Skeletal muscle satellite cell (primary cell): Measurements from ENCODE around the gene SKAP2.
A peak's percentile ranks its signal among the peaks of the same experiment; 100 is the strongest.

Source experiments
- H3K27me3 ChIP-seq: 2 replicates; pipeline ENCODE4 v1.7.0; 2013; ENCODE audit warnings: low read length; ENCODE audit not compliant: control insufficient read depth, insufficient read depth
- H3K36me3 ChIP-seq: 2 replicates; pipeline ENCODE4 v1.7.0; 2013; ENCODE audit warnings: mild to moderate bottlenecking, control low read depth, low read length; ENCODE audit not compliant: insufficient read depth
- H3K4me1 ChIP-seq: 2 replicates; pipeline ENCODE4 v1.7.0; 2013; ENCODE audit warnings: low read length; ENCODE audit not compliant: control insufficient read depth, insufficient read depth
- H3K4me2 ChIP-seq: 2 replicates; pipeline ENCODE4 v1.7.0; 2013; ENCODE audit warnings: mild to moderate bottlenecking, low read length
- H3K4me3 ChIP-seq: 2 replicates; pipeline ENCODE4 v1.7.0; 2013; ENCODE audit warnings: low read length
- H3K9ac ChIP-seq: 2 replicates; pipeline ENCODE4 v1.7.0; 2013; ENCODE audit warnings: mild to moderate bottlenecking, low read depth, low read length, moderate library complexity
- H3K9me3 ChIP-seq: replicated peaks from 2 replicates; pipeline ENCODE4 v1.7.0; 2013; ENCODE audit warnings: mild to moderate bottlenecking, control low read depth, low read length

Gene SKAP2

DNA sequence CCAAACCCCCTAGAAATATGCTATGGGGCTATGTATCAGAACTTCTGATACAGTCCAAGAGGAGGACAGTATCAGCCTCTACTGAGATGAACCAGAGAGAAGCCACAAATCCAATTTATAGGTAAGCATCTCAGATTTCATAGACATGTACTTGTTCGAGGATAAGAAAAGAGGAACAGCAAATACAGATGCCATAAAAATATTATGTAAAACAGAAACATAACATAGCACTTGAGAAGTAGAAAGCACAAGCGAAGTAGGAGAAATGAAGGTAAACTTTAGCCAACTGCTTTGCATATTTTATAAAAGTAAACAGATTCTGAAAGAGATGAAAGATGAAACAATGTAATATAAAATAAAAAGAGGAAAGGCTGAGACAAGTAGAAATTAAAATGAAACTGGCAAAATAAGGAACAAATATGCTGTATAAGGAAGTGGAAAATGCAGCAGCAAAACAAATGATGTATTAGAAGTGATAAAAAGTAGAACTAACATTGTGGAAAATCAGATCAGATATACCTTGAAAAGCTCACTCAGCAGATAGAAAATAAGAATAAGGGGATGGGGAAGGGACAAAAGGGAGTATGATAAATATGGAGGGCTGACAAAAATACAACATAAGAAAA, 135.1 kb downstream of the SKAP2 start:
- no peak overlapping the region for H3K4me3 ChIP-seq
- no peaks in the 10 kb centered on the region for H3K4me1 ChIP-seq
- H3K27me3 ChIP-seq, result no peaks in the 10 kb centered on the region
- H3K9me3 ChIP-seq, result no peaks in the 10 kb centered on the region
- H3K4me2 ChIP-seq, result no peak overlapping the region
- H3K36me3 ChIP-seq, result no peaks in the 10 kb centered on the region
- no peak overlapping the region for H3K9ac ChIP-seq

DNA sequence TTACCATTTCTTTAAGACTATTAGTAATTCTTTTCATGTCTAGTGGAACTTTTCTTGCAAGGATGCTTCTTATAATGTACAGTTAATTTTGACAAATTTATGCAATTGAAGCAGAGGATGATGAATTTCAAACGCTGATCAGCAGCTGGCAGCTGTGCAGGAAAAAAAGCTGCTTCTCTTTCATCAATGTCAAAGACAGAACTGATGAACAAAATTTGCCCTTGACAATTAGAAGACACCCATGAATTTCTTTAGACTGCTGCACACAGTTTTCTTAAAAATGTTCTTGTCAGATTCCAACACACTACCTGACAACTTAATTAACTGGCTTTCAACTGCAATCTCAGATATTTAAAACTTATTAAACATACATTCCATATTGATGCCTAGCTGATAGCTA, 138.3 kb downstream of the SKAP2 start:
- no peaks in the 10 kb centered on the region for H3K36me3 ChIP-seq
- no peaks in the 10 kb centered on the region for H3K4me1 ChIP-seq
- no peak overlapping the region for H3K4me2 ChIP-seq
- H3K27me3 ChIP-seq, result no peaks in the 10 kb centered on the region
- H3K9ac ChIP-seq, result no peak overlapping the region
- no peaks in the 10 kb centered on the region for H3K9me3 ChIP-seq
- no peak overlapping the region for H3K4me3 ChIP-seq

DNA sequence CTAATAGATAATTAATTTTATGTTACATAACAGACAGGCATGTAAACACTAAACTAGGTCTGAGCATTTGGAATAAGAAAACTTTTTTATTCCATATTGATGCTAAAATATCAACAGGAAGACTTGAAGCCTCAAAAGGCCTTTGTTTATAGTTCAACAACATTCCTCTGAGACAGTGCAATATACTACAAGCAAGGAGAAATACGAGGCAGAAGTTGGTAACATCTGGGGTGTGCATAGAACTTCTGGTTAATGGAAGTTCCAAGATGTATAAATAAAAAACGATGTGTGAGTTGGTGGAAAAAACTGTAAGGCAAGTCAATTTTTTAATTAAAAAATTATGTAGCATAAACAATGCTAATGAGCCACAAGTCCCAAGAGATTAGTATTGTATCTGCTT, 139.6 kb downstream of the SKAP2 start:
- H3K9ac ChIP-seq, result no peak overlapping the region
- no peaks in the 10 kb centered on the region for H3K4me1 ChIP-seq
- H3K9me3 ChIP-seq, result no peaks in the 10 kb centered on the region
- H3K4me2 ChIP-seq, result no peak overlapping the region
- no peak overlapping the region for H3K4me3 ChIP-seq
- no peaks in the 10 kb centered on the region for H3K27me3 ChIP-seq
- no peaks in the 10 kb centered on the region for H3K36me3 ChIP-seq

DNA sequence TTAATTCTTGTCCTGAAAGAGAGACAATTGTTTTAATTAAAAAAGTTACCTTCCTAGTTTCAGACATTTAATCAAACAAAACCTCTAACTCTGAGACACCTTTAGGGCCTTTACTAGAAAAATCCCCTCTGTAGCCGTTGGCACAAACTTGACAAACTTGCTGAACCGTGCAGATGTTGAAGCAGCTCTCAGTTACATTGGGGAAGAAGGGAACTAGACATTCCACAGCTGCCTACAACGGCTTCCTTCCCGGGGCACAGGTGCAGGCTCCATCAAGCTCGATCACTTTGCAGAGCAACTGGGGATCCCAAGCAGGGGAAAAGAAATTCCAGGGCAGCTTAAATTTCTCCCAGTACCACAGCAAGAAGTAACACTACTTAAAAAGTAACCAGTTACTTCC, 141.3 kb downstream of the SKAP2 start:
- H3K9me3 ChIP-seq, result no peaks in the 10 kb centered on the region
- H3K4me1 ChIP-seq, result no peaks in the 10 kb centered on the region
- H3K36me3 ChIP-seq, result no peaks in the 10 kb centered on the region
- H3K4me3 ChIP-seq, result no peak overlapping the region
- no peak overlapping the region for H3K4me2 ChIP-seq
- H3K27me3 ChIP-seq, result no peaks in the 10 kb centered on the region
- H3K9ac ChIP-seq, result no peak overlapping the region

DNA sequence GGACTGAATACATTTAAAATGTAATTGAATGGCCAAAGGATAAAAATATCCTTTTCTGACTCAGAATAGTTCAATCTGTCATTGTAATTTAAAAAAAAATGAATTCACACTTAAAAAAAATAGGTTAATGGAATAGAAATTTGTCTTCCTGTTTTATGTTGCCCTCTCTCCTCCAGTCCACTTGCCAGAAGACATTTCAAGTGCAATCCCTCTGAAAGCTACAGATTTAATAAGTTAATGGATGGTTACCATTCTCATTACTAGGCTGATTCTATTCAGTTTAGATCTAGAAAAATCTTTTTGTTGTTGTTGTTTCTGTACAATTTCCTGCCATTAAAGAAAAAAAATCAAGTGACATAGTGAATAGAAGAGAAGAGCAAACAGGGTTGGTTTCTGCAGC, 142.9 kb downstream of the SKAP2 start:
- Histone ChIP-seq H3K27me3 (no peaks in the 10 kb centered on the region), H3K4me3 (no peak overlapping the region), H3K36me3 (no peaks in the 10 kb centered on the region), H3K4me1 (no peaks in the 10 kb centered on the region), H3K9ac (no peak overlapping the region), H3K9me3 (no peaks in the 10 kb centered on the region), H3K4me2 (no peak overlapping the region)

DNA sequence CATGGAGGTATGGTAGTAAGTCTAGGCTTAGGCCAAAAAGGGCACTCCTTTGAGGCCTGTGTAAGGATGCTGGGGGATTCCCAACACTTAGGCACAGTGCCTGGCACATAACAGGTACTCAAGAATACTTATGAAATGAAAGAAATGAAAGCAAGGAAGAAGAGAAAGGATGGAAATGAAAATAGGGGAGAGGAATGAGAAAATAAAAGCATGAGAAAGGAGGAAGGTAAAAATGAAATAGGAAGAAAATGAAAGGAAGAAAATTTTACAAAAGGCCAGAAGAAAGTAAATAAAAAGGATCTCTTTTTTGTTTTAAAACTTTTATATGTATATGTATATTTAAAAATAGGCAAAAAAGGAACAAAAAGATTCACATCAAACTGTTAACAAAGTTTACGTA, 146.3 kb downstream of the SKAP2 start:
- no peaks in the 10 kb centered on the region for H3K4me1 ChIP-seq
- no peak overlapping the region for H3K4me3 ChIP-seq
- H3K27me3 ChIP-seq, result no peaks in the 10 kb centered on the region
- no peaks in the 10 kb centered on the region for H3K36me3 ChIP-seq
- H3K4me2 ChIP-seq, result no peak overlapping the region
- H3K9me3 ChIP-seq, result no peaks in the 10 kb centered on the region
- no peak overlapping the region for H3K9ac ChIP-seq

DNA sequence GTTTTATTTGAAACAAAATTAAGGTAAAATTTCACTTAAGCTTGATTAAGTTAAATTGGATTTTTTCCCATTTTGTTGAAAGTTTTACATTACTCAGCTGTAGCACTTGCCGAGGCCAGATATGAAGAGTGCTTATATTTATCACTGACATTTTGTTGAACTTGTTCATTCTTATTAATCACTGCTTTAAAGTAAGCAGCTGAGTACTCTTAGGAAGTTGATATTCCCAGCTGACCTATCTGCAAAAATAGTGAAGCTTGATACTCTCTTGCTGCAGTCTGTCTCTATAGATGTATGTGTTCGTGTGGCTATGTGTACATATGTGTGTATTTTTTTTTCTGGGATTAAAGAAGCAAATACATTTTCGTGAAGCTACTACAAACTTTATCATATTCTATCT, 150.0 kb downstream of the SKAP2 start:
- Histone ChIP-seq H3K4me1 (no peaks in the 10 kb centered on the region), H3K9me3 (no peaks in the 10 kb centered on the region), H3K36me3 (no peaks in the 10 kb centered on the region), H3K9ac (no peak overlapping the region), H3K4me3 (no peak overlapping the region), H3K27me3 (no peaks in the 10 kb centered on the region), H3K4me2 (no peak overlapping the region)

DNA sequence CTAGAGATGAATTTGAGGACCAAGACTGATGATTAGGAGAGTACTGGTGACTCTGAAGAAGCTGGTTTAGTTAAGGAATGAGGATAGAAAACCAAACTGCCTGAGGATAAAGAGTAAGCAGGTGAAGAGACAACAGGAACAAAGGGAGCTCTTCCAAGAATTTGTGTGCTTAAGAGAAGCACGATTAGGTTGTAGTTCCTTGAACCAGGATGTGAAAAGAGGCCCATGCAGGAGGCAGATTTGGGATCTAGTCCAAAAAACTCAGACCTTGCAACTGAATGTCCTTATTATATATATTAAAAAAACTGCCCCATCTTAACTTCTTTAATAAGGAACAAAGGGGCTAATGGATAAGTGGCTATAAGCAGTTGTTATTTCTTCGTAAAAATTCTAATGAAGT, 150.4 kb downstream of the SKAP2 start:
- Histone ChIP-seq H3K36me3 (no peaks in the 10 kb centered on the region), H3K4me3 (no peak overlapping the region), H3K4me2 (no peak overlapping the region), H3K27me3 (no peaks in the 10 kb centered on the region), H3K9me3 (no peaks in the 10 kb centered on the region), H3K4me1 (no peaks in the 10 kb centered on the region), H3K9ac (no peak overlapping the region)

DNA sequence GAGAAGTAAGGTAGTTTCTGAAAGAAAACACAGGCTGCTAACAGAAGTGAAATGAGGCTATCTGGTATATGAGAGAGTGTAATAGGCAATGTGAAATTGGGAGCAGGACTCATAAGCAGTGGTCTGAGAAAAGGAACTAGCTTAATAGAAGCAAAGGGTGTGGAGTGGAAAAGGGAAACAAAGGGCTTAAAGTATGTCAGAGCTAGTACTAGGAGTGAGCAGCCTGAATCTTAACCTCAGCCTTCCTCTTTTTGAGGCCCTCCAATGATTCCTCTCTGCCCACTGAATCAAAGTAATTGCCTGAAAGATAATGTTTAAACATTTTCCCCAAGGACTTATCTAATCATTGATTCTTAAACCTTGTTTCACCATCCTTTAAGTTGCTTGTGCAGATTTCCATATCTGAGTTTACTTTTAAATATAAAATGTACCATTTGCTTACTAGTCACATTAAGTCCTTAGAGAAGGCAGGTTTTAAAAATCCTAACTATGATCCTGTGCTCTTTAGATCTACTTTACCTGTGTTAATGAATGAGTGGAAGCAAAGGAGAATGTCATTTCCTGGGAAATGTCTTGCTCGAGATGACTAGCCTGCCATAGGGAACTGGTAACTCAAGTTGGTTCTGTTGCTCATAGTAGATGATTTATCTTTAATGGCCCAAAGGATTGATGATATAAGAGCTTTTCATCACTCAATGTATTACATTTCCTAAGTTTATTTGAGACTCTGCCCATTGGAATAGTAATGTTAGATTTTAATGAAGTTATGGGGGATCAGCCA, 155.0 kb downstream of the SKAP2 start:
- Histone ChIP-seq H3K36me3 (no peaks in the 10 kb centered on the region), H3K4me2 (no peak overlapping the region), H3K9ac (no peak overlapping the region), H3K4me1 (peaks cover 21% of the 10 kb centered on the region), H3K4me3 (no peak overlapping the region), H3K9me3 (no peaks in the 10 kb centered on the region), H3K27me3 (no peaks in the 10 kb centered on the region)

DNA sequence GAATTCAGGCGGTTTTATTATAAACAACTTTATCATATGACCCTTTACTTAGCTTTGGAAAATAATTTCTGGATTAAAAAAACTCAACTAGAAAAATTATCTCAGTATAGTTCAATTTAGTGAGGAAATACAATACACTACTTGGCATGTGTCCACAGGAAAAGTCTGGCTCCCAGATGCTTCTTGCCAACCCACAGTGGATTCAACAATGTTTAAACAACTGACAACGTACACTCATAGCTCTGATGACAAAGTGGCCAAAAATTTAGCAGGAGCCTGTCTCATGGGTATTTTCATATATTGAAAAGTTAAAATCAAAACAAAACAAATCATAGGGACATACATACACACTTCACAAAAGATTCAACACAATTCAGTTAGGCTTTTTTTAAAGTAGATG, 158.8 kb downstream of the SKAP2 start:
- peak overlapping the region; percentile 69 for H3K4me2 ChIP-seq
- H3K9me3 ChIP-seq, result no peaks in the 10 kb centered on the region
- peak overlapping the region; percentile 22 for H3K9ac ChIP-seq
- H3K4me1 ChIP-seq, result peaks cover 26% of the 10 kb centered on the region
- peak overlapping the region; percentile 25 for H3K4me3 ChIP-seq
- H3K36me3 ChIP-seq, result no peaks in the 10 kb centered on the region
- H3K27me3 ChIP-seq, result no peaks in the 10 kb centered on the region

DNA sequence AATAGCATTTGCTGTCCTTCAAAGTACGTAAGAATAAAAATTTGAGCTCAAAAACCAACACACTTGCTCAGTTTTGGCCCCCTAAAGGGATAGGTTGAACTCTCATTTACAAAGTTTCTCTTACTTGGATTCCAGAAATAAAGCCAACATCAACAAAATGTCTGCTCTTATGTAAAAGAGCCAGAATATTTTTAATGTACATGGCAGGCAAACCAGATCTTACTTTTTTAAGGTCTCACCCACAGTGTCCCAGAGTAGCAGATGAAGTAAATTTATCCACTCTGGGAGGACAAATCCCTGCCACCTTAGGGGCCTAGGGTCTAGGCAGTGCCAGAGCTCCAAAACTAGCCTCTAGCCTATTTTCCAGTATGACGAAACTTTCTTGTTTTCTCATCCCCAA, 159.6 kb downstream of the SKAP2 start:
- no peaks in the 10 kb centered on the region for H3K36me3 ChIP-seq
- peak overlapping the region; percentile 69 for H3K4me2 ChIP-seq
- peaks cover 26% of the 10 kb centered on the region for H3K4me1 ChIP-seq

DNA sequence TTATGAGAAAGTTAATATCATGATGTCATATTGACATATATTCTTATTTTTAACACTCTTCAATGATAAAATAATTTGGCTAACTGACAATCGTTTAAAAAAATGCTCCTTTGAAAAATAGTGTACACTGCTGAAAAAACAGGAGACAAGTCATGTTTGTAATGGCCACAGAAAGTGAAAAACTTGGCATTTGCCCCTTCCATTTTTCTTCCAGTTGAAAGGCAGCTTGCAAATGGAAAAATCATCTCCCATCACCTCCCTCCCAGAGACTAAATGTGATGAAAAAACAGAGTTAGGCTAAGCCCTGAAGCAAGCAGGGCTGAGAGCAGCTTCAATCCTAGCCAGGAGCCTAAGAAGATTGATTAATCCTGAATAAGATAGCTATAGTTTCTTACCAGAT, 160.4 kb downstream of the SKAP2 start:
- H3K4me3 ChIP-seq, result no peak overlapping the region
- no peaks in the 10 kb centered on the region for H3K9me3 ChIP-seq
- no peak overlapping the region for H3K4me2 ChIP-seq
- no peaks in the 10 kb centered on the region for H3K27me3 ChIP-seq
- H3K9ac ChIP-seq, result no peak overlapping the region
- no peaks in the 10 kb centered on the region for H3K36me3 ChIP-seq
- H3K4me1 ChIP-seq, result peaks cover 26% of the 10 kb centered on the region

More for the DNA sequence above, 159.6 kb downstream of the SKAP2 start:
- Histone ChIP-seq H3K27me3 (no peaks in the 10 kb centered on the region), H3K9ac (no peak overlapping the region), H3K9me3 (no peaks in the 10 kb centered on the region), H3K4me3 (no peak overlapping the region)
